ENCODE measurements around the gene SOHLH1. TPM values are rescaled to one million over a fixed set of nuclear protein-coding genes. Genes with fewer than 3 reads are reported as not detected.
"Not testable (repeated sequence)": the region's sequence is repeated elsewhere in the genome, so short reads cannot be mapped to it uniquely, and the experiment has no call there.

Gene SOHLH1
- total and polyA plus RNA-seq, 2 donors (not counting 1 experiment from before 2014, with no cell fraction given): not detected

- Histone ChIP-seq H3K79me2 (ENCODE audit: control insufficient read depth, insufficient read depth, low read length) (no peaks in the 10 kb centered on the region), H3K4me1 (ENCODE audit: control insufficient read depth, extremely low read depth, insufficient read depth, low read length) (no peaks in the 10 kb centered on the region), H3K36me3 (ENCODE audit: control insufficient read depth, insufficient read depth, low read length) (no peaks in the 10 kb centered on the region), H3K9ac (ENCODE audit: insufficient read depth, low read length) (no peak overlapping the region), H3K9me3 (ENCODE audit: control insufficient read depth, insufficient read depth, low read depth, low read length) (no peaks in the 10 kb centered on the region), H3K4me3 (replicated peaks in 1 of 4; ENCODE audit: control extremely low read depth in 1 of 4, insufficient read depth in 1 of 4, low read depth in 3 of 4, low read length in 4 of 4) (no peak overlapping the region), H3K4me2 (ENCODE audit: extremely low read depth, insufficient read depth, low read length) (no peak overlapping the region), H3K27me3 (ENCODE audit: control insufficient read depth, insufficient read depth, low read length) (no peaks in the 10 kb centered on the region), H3K27ac (ENCODE audit: insufficient read depth, low read length) (no peak overlapping the region), H4K20me1 (ENCODE audit: control insufficient read depth, extremely low read depth, insufficient read depth, low read length) (no peaks in the 10 kb centered on the region), H2AFZ (ENCODE audit: low read length) (no peak overlapping the region)
- TF ChIP-seq, protein P1, sequence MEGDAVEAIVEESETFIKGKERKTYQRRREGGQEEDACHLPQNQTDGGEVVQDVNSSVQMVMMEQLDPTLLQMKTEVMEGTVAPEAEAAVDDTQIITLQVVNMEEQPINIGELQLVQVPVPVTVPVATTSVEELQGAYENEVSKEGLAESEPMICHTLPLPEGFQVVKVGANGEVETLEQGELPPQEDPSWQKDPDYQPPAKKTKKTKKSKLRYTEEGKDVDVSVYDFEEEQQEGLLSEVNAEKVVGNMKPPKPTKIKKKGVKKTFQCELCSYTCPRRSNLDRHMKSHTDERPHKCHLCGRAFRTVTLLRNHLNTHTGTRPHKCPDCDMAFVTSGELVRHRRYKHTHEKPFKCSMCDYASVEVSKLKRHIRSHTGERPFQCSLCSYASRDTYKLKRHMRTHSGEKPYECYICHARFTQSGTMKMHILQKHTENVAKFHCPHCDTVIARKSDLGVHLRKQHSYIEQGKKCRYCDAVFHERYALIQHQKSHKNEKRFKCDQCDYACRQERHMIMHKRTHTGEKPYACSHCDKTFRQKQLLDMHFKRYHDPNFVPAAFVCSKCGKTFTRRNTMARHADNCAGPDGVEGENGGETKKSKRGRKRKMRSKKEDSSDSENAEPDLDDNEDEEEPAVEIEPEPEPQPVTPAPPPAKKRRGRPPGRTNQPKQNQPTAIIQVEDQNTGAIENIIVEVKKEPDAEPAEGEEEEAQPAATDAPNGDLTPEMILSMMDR (conservative IDR thresholded peaks at IDR 0.05 in 1 of 2, IDR thresholded peaks at IDR 0.05 in 1 of 2; ENCODE audit: low read depth in 1 of 2, low read length in 2 of 2): no peak
- no peak for TF ChIP-seq EZH2 (IDR thresholded peaks at IDR 0.05; ENCODE audit: low read length, missing control alignments)
- no peak for DNase-seq (ENCODE audit: low read depth in 2 of 2)
These were observed 24.3 kb downstream of the SOHLH1 start for GRCh38 chr9:135674977-135675376.

DNA sequence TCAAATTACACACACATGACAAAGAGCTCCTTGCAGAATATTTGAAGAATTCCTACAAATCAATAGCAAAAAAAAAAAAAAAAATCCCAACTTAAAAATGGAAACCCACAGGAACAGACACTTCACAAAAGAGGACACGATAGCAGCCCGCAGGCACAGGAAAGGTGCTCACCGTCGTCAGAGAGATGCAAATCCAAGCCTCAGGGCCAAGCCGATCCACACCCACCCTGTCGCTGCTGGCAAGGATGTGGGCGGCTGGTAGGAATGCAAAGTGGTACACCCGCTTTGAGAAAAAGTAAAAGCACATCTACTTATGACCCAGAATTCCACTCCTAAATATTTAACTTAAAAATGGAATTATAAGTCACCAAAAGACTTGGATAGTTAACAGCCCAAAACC is 25.3 kb downstream of the SOHLH1 start:
- no peaks in the 10 kb centered on the region for H3K4me1 ChIP-seq (ENCODE audit: control insufficient read depth, extremely low read depth, insufficient read depth, low read length)
- no peaks in the 10 kb centered on the region for H3K36me3 ChIP-seq (ENCODE audit: control insufficient read depth, insufficient read depth, low read length)
- H3K9ac ChIP-seq (ENCODE audit: insufficient read depth, low read length): no peak overlapping the region
- no peaks in the 10 kb centered on the region for H3K9me3 ChIP-seq (ENCODE audit: control insufficient read depth, insufficient read depth, low read depth, low read length)
- no peak overlapping the region for H3K4me3 ChIP-seq (replicated peaks in 1 of 4; ENCODE audit: control extremely low read depth in 1 of 4, insufficient read depth in 1 of 4, low read depth in 3 of 4, low read length in 4 of 4)
- no peak overlapping the region for H3K4me2 ChIP-seq (ENCODE audit: extremely low read depth, insufficient read depth, low read length)
- no peaks in the 10 kb centered on the region for H4K20me1 ChIP-seq (ENCODE audit: control insufficient read depth, extremely low read depth, insufficient read depth, low read length)
- H3K79me2 ChIP-seq (ENCODE audit: control insufficient read depth, insufficient read depth, low read length): no peaks in the 10 kb centered on the region
- DNase-seq (ENCODE audit: low read depth in 2 of 2): no peak
- no peaks in the 10 kb centered on the region for H3K27me3 ChIP-seq (ENCODE audit: control insufficient read depth, insufficient read depth, low read length)
- H3K27ac ChIP-seq (ENCODE audit: insufficient read depth, low read length): no peak overlapping the region
- H2AFZ ChIP-seq (ENCODE audit: low read length): no peak overlapping the region
- TF ChIP-seq, protein P1 (conservative IDR thresholded peaks at IDR 0.05 in 1 of 2, IDR thresholded peaks at IDR 0.05 in 1 of 2; ENCODE audit: low read depth in 1 of 2, low read length in 2 of 2): no peak
- no peak for TF ChIP-seq EZH2 (IDR thresholded peaks at IDR 0.05; ENCODE audit: low read length, missing control alignments)

DNA sequence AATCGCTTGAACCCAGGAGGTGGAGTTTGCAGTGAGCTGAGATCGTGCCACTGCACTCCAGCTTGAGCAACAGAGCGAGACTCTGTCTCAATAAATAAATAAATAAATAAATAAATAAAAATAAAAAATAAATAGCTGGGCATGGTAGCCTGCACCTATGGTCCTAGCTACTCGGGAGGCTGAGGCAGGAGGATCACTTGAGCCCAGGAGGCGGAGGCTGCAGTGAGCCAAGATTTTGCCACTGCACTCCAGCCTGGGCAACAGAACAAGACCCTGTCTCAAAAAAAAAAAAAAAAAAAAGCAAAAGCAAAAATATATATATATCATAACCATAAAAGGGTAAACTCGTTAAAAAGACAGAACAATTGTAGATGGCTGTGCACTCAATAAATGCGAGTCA is 26.5 kb downstream of the SOHLH1 start:
- not testable (repeated sequence) for H4K20me1 ChIP-seq (ENCODE audit: control insufficient read depth, extremely low read depth, insufficient read depth, low read length); H3K4me3 ChIP-seq (replicated peaks in 1 of 4; ENCODE audit: control extremely low read depth in 1 of 4, insufficient read depth in 1 of 4, low read depth in 3 of 4, low read length in 4 of 4); H3K79me2 ChIP-seq (ENCODE audit: control insufficient read depth, insufficient read depth, low read length); H3K9ac ChIP-seq (ENCODE audit: insufficient read depth, low read length); H3K9me3 ChIP-seq (ENCODE audit: control insufficient read depth, insufficient read depth, low read depth, low read length); DNase-seq (ENCODE audit: low read depth in 2 of 2); H3K4me1 ChIP-seq (ENCODE audit: control insufficient read depth, extremely low read depth, insufficient read depth, low read length); H3K27ac ChIP-seq (ENCODE audit: insufficient read depth, low read length); H3K36me3 ChIP-seq (ENCODE audit: control insufficient read depth, insufficient read depth, low read length); H3K27me3 ChIP-seq (ENCODE audit: control insufficient read depth, insufficient read depth, low read length); H3K4me2 ChIP-seq (ENCODE audit: extremely low read depth, insufficient read depth, low read length); H2AFZ ChIP-seq (ENCODE audit: low read length)

Measured in fibroblast of lung (primary cell).